NCI-H2196 (cell line): ENCODE results near the gene DGKB.
A peak's percentile ranks its signal among the peaks of the same experiment; 100 is the strongest.

ENCODE experiments used
- DNase-seq: peaks from one replicate; lab custom pipeline; 2025; ENCODE audit not compliant: unreplicated experiment; lab: John Stamatoyannopoulos, UW

DGKB gene

GRCh38 chr7:14825912-14826311 is 76.6 kb downstream of the DGKB start:
- peak; percentile 1 for DNase-seq

DNA sequence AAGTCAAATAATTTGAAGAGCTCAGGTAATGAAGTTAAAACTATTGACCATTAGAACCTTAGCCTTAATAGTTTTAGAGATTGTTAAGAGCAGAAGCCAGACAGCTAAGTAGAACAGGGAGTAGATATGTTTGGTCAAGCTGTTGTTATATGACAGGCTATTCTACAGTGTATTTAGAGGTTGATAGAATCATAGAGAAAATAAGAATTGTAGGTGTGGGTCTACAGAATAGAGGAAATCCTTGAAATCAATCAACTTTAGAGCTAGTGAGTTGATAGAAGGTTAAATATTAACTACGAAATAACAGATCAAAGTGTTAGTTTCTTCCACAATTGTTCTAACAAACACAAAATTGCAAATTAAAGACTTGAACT is 80.1 kb downstream of the DGKB start:
- no peak for DNase-seq

DNA sequence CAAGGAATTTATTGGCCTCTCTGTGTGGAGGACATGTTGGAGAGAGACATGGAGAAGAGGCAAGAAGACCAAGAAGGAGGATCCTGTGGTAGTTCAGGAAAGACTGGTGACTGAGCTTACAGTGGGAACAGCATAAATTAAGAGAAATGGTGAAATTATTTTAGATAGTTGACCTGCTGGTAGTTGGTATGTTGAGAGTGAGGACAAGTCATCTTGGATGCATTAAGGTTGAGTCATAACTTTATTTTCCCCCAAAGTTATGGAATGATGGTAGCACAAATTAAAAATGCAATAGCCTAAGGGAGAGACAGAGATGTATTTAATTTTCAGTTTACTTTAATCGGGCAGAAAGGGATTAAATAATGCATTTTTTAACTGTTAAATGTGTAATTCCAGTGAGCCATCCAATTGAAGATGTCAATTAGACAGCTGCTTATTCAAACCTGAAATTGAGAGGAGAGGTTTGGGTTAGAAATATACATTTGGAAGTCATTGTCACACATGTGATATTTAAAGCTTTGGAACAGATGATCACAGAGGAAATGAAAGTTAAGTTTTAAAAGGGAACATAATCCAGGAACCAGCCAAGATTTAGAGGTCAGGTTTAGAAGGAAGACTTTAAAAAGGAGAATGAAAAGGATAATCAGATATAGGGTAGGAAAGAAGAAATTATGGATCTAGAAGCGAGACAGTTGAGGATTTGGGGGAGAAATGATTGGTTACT is 80.6 kb downstream of the DGKB start:
- no peak for DNase-seq

- DNase-seq: no peak
These were observed 83.7 kb downstream of the DGKB start for GRCh38 chr7:14818871-14819270.

DNA sequence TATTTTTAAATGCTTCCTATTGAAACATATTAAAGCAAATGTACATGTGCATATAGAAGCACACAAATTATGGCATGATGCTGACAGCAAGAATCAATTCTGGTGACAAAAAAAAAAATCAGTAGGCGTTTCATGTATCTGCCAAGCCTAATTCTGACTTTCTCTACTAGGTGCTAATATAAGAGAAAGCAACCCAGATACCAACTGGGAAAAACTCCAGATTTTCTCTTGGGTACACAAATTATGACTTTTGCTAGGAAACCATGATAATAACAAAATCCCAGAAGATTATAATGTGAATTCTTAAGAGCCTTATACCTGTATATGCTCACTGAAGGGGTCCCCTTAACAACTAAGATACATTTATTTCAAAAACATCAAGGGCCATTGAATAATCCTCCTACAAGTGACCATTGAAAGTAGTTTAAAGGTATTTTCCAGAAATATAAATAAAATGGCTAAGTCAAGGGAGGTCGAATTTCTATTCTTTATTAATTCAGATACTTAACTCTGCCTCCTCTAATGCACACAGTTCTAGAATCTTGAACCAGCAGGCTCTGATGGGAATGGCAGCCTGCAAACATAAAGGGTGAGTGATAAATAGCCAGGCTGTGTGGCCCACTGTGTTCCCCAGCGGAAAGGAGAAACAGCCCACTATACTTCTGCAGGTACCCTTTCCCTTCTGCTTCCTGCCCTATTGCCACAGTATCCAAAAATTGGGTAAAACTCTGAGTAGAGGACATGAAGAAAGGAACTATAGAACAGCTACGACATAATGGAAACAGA is 84.5 kb downstream of the DGKB start:
- no peak for DNase-seq

- DNase-seq: no peak
These were observed 95.0 kb downstream of the DGKB start for GRCh38 chr7:14807507-14807906.

GRCh38 chr7:14806891-14807290 is 95.7 kb downstream of the DGKB start:
- DNase-seq: no peak

DNA sequence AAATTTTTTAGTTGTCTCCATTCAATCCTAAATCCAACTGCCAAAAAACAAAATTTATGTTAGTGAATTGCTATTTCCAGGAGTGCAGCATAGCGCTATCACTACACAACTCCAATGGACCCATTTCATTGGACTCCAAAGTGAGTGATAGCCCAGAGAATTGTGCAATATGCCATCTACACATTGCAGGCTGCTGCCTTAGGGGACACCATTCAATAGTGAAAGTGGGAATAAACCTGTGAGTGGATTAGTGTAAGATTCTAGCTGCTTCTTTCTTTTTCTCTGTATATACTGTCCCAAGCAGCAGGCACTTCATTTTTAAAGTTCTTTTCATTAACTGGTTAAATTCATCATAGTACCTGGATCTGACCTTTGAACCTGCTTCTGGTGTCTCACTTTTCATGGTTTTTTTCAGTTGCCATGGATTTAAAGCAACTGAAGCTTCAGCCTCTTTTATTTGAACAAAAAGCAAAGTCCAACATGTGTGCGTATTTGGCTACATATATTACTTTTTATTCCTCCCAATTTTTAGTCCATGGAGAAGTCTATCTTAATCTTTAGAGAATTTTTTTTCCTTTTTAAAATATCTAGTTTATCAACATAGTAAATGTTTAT is 97.3 kb downstream of the DGKB start:
- DNase-seq: no peak

GRCh38 chr7:14800664-14801063 is 101.9 kb downstream of the DGKB start:
- no peak for DNase-seq

- no peak for DNase-seq
These were observed 109.4 kb downstream of the DGKB start for GRCh38 chr7:14793151-14793550.

DNA sequence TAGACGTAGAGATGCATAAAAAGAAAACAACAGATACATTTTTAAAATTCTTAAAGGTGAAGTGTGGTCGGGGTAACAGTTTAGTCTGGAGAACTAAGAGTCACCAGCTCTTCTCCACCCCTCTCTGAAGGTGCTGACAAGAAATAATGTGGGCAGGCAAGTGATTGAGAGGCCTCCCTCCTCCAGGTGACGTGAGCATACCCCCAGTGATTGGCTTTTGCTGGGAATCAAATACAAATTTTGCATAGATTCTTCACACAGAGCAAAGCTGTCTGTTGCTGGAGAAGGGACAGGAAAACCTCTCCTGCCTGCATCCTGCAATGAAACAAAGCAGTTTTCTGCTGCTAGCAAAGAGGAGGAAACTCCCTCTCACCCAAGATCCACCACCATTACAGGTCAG is 115.0 kb downstream of the DGKB start:
- DNase-seq: no peak

DNA sequence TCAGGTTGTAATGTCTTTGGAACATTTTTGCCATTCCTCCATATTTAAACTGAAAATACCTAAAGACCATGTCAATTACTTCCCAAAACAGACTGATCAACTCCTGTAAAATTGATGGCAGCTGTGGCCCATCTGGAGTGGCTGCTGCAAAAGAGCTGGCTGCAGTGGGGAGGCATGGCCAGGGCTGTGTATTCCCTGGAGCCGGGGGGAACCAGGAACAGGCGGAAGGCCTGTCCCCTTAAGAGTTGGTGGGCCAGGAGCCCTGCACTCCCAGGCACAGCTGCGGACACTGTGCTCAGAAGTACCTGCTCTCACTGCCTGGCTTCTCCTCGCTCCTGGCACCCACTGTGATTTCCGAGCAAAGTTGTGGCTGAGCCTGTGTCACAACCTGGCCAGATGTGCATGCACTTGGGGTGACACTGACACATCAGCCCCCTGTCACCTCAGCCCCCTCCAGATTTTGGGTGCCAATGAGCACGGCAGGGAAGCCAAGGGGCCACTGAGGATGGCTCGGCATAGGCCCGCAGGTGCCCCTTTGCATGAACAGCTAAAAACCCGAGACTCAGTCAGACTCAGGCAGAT is 116.1 kb downstream of the DGKB start:
- DNase-seq: no peak

DNA sequence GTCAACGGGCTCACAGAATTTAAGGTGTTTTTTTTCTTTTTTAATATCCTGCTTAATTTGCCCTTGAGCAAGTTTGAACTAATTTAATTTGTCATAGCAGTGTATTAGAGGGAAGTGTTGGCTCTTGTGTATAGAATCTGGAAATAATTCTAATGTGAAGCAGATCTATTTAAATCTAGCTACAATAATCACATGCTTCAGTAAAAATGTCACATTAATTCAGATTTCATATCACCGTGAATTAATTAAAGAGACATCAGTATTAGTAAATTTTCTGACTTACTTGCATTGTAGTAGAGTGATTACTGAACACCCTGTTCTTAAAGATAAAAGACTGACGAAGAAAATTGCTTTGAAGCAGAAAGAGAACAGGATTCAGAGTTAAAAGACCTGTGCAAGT is 124.7 kb downstream of the DGKB start:
- no peak for DNase-seq

DNA sequence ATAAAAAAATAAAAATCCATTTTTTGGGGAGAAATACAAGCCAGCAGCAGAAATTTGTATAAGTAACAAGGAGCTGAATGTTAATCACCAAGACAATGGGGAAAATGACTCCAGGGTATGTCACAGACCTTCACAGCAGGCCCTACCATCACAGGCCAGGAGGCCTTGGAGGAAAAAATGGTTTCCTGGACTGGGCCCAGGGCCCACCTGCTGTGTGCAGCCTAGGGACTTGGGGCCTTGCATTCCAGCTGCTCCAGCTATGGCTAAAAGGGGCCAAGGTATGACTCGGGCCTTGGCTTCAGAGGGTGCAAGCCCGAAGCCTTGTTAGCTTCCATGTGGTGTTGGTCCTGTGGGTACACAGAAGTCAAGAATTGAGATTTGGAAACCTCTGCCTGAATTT is 126.3 kb downstream of the DGKB start:
- DNase-seq: no peak

DNA sequence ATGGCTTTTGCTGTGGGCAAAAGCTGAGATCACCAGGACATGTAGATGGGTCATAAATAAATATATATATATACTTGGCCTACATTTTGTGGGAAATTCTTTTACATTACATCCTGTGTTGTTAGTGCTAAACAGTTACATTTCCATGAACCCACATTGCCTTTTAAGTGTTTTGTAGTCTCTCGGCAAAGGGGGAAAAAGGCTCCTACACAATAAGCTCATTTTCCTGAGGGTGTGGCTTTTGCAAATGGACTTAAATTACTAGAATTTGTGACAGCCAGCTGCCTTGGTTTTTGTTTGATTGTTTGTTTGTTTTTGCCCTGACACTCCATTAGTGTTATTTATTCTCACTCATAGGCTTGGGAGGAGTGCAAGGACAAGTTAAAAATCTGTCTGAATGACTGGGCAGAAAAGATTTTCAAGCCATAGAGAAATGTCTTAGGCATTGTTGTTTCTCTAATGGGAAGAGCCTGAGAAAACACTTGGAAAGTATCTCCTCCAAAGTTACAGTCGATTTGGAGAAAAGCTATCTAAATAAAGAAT is 128.8 kb downstream of the DGKB start:
- DNase-seq: no peak

DNA sequence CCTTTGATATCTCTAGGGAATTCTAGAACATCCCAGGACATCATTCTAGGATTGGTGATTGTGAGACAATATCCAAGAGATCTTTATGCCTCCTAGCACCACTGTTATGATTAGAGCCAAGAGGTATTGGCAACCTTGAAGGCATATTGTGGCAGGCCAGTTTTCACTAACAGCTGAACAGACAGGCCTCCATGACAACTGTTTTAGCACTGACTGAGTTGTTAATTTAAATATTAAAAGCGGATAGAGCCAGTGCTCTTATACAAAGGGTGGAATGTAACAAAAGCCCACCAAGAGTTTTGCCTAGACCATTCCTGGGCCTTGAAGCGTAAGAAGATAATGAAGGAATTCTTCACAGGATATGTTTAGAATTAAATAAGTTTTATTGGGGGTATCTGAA is 131.9 kb downstream of the DGKB start:
- DNase-seq: no peak

- no peak for DNase-seq
These were observed 133.3 kb downstream of the DGKB start for GRCh38 chr7:14769261-14769660.

DNA sequence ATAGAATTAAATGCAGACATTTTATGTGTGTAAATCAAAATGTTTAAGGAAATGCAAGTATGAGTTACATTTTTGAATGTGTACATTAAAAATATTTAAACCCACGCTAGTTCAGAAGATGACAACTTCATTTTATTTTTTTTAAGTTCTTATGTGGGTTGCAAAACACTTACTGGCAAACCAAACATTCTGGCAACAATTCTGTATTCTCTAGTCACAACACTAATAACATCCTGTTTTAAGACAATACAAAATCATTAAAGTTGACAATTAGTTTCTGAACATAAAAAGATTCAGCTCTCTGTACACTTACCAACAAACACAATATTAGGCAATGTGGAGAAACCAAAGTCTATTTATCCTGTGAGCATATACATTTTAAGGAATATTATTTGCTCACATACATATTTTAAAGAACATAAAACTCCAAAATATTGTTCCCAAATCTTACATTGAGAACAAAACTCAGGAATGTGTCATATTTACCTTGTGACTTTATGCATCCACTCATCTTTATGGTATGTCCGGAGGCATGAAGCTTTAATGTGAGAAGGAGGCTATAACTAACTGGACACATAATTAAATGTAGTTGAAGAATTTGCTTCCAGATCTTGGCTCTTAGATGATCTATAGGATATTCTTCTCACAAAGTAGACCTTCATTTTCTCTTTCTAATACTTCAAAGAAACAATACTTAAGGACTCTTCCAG is 134.7 kb downstream of the DGKB start:
- DNase-seq: no peak

DNA sequence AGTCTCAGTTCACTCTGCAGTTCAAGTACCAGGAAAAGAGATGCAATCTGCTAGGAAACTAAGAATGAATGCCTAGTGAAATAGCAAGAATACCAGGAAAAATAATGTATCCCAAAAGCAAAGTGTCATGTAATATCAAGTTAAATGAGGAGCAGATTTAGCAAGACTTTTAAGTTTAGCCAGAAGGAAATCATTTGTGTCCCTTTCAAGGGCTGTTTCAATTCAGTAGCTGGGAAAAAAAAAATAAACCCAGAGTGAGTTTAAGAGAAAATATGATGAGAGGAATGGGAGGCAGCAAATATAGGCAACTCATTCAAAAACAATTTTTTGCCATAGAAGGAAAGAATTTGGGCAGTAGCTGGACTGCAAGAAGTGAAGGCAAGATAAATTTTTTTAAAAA is 135.8 kb downstream of the DGKB start:
- DNase-seq: no peak

- DNase-seq: no peak
These were observed 136.8 kb downstream of the DGKB start for GRCh38 chr7:14765731-14766130.

GRCh38 chr7:14762561-14762960 is 140.0 kb downstream of the DGKB start:
- DNase-seq: no peak
